ENCODE measurements around the gene MYO3B.

GRCh38 chr2:170405326-170405725 lies 227.4 kb downstream of the MYO3B start:
- no peak for TF ChIP-seq POLR2A (IDR thresholded peaks at IDR 0.05)
- no peak for TF ChIP-seq CTCF (IDR thresholded peaks at IDR 0.05)
